Activated gamma-delta T cell treated with anti-CD3 and anti-CD28 coated beads, Interleukin-2, amount 50 U/mL, for 16 hours (primary cell): ENCODE data around the gene COQ8B.

ENCODE experiments used
- DNase-seq: peaks from one replicate; pipeline ENCODE4 v3.0.0-alpha.2; 2020; ENCODE audit warnings: low read depth

COQ8B gene

DNA sequence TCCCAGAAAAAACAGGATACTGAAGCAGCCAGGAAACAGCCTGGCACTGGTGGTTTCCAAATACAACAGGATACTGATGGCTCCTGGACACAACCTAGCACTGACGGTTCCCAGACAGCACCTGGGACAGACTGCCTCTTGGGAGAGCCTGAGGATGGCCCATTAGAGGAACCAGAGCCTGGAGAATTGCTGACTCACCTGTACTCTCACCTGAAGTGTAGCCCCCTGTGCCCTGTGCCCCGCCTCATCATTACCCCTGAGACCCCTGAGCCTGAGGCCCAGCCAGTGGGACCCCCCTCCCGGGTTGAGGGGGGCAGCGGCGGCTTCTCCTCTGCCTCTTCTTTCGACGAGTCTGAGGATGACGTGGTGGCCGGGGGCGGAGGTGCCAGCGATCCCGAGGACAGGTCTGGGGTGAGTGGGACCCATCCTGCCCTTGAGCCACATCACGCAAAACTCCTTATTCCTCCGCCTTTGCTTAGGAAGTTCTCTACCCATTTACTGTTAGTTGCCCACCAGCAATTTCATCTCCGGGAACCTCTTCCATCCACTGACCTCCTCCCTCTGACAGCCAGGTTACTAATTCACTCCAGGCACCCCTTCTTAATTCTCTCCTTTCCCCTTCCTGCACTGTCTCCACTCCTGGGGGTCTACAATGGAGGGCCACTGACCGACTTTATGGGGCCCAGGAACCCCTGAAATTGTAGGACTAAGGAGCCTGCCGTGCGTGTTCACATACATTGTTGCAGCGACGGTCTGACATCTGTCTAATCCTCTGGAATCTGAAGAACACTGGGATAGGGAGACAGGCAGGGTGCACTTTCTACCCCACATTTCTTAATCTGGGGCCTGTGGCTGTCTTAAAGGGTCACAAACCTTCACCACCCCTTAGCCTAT is 1.4 kb upstream of the COQ8B start:
- DNase-seq: no peak

DNA sequence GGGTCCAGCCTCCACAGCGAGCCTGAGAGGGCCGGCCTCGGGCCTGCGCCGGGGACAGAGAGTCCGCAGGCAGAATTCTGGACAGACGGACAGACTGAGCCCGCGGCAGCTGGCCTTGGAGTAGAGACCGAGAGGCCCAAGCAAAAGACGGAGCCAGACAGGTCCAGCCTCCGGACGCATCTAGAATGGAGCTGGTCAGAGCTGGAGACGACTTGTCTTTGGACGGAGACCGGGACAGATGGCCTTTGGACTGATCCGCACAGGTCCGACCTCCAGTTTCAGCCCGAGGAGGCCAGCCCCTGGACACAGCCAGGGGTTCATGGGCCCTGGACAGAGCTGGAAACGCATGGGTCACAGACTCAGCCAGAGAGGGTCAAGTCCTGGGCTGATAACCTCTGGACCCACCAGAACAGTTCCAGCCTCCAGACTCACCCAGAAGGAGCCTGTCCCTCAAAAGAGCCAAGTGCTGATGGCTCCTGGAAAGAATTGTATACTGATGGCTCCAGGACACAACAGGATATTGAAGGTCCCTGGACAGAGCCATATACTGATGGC is 716 bp upstream of the COQ8B start:
- no peak for DNase-seq

DNA sequence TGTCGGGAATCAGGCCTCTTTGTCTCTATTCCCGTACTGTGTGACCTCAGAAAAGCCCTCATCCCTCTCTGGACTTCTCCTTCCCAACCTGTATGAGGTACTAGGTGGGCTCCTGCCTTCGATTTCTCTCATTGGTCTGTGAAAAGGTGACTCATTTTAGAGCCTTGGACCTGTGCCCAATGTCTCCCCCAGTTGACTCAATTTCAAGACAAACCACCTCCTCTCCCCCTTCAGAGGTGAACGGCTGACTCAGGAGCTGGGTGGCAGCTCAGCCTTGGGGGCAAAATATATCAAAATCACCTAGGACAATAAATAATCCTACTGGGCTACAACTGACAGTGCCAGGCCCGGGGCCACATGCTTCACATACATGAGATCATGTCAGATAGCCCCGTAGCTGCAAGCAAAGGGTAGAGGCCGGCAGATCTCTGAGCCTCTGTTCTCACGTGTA is 630 bp downstream of the COQ8B start:
- DNase-seq: peak; percentile 70

DNA sequence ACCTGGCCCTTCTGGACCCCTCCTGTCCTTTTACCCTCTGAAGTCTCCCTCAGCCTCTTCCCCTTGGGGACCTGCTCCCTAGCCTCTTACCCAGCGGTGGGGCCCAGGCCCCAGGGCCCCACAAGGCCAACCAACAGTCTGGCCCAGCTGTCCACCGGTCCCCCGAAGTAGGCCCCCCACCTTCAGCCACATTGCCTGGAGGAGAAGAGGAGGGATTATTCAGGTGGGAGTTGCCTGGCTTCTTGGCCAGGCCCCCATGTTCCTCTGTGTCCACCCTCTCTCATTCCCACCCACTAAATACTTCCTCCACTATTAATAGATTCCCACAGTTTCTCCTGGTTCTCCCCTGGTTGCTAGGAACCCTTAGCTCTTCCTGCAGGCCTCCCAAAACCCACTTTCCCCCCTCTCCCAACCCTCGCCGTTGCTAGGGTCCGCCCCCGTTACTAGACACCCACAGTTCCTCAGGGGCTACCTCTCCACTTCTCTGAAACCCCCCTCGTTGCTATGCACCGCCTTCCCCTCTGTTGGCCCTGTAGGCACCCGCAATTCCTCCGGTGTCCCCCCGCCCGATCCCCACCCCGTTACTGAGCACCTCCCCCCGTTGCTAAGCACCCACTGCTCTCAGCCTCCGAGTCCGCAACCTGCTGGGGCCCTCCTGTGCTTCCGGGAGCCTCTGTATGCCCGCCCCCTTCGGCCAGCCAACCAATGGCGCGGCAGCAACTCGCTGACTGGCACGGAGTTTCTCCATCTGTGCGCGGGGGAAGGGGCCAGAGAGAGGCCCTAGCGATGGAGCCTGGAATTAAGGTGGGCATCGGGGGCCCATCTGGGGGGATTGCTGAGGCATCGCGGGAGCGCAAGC is 2.0 kb downstream of the COQ8B start:
- DNase-seq: peak; percentile 86

DNA sequence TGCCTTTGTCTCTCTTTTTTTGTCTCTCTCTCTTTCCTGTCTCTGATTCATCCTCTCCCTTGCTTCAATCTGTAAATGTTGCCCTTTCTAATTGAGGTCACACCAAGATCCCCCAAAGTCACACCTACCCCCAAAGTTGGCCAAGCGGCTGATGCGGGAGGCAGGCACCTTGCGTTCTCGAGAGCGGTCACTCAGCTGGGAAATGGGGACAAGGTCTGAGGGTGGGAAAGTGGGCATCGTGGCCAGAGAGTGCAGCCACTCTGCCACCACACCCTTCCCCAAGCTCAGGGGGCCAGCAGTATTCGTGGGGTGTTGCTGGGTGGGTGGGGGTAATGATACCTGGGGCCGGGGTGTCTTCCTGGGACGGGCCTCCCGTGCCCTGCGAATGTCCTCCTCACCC is 2.7 kb downstream of the COQ8B start:
- no peak for DNase-seq

DNA sequence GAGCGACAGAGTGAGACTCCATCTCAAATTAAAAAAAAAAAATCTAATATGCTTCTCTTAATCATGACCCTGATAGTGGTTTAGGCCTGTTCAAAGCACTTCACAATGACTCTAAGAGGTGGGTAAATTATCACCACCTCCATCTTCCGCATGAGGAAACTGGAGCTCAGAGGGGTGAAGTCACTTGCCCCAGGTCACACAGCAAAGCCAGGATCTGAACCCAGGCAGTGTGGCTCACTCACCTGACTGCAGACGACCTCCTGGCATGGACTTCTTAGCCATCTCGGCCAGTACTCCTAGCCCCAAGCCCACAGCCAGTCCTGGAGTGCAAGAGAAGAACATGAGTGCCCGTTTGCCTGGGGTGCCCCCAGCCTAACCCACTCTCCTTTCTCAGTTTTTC is 6.9 kb downstream of the COQ8B start:
- no peak for DNase-seq

DNA sequence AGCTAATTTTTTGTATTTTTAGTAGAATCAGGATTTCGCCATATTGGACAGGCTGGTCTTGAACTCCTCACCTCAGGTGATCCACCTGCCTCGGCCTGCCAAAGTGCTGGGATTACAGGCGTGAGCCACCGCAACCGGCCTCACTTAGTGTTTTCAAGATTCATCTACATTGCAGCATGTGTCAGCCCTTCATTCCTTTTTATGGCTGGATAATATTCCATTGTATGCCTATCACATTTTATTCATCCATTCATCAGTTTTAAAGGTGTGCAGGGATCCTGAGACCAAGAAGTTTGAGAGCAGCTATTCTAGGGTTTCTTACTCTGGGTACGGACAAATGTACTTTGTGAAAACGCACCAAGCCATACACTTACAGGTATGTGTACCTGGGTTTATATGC is 9.1 kb downstream of the COQ8B start:
- DNase-seq: no peak

DNA sequence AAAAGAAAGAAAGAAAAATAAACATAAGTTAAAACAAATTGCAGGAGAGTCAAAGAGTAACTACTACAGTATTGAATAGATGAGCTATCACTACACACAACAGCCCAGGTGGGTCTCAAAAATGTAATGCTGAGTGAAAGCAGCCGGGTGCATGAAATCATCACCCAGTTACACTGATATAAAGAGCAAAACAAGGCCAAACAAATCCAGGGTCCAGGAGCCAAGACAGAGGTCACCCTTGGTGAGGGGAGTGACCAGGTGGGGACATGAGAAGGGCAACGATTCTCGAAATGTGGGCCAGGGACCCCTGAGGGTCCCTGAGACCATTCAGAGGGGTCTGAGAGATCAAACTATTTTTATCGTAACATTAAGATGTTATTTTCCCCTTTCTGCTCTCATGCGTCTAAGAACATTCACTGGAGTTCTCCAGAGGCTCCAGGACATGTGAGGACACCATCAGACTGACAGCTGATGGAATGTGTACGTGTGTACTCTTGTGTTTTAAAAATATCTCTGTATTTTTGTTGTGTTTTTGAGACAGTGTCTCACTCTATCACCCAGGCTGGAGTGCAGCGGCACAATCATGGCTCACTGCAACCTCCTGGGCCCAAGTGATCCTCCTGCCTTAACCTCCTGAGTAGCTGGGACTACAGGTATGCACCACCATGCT is 10.6 kb downstream of the COQ8B start:
- no peak for DNase-seq

DNA sequence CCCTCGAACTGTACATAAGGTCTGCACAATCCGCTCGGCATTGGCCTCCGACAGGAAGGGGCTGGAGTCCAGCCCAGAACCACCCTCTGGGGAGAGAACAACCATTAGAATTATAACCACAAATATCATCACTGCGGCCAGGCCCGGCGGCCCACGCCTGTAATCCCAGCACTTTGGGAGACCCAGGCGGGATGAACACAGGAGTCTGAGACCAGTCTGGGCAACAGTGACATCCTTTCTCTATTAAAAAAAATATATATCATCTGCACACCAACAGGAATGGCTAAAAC is 11.4 kb downstream of the COQ8B start:
- no peak for DNase-seq

DNA sequence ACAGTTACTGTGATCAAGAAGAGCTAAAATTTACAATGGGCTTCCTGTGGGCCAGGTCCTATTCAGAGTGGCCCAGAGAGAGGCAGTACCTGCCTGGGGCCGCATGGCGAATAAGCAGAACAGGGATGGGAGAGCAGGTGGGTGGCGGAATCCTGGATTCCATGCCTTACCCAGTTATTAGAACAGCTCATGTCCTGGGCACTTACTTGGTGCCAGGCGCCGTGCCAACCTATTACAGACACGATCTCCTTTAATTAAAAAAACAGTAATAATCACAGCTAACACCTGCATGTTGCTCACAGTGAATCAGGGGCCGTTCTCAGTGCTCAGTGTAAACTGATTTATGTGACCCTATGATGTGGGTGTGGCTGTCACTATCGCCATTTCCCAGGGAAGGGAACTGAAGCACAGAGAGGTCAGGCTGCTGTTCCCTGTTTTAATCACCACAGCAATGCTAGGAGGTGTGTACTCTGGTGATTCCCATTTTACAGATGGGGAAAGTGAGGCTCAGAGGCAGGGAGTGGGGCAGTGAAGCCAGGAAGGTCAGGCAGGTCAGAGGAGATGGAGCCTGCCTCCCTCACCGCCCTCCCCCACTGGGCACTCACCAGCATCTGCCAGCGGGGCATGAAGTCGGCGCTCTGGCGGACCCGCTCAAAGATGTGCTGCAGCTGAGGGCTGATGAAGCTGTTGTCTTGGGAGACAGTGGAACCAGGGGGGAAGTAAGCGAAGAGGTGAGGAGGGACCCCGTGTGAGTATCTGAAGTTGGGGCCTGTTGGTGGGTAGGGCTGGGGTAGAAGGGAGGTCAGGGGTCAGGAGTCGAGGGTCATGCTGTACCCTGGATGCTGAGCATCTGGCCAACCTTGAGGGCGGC is 12.0 kb downstream of the COQ8B start:
- DNase-seq: no peak

DNA sequence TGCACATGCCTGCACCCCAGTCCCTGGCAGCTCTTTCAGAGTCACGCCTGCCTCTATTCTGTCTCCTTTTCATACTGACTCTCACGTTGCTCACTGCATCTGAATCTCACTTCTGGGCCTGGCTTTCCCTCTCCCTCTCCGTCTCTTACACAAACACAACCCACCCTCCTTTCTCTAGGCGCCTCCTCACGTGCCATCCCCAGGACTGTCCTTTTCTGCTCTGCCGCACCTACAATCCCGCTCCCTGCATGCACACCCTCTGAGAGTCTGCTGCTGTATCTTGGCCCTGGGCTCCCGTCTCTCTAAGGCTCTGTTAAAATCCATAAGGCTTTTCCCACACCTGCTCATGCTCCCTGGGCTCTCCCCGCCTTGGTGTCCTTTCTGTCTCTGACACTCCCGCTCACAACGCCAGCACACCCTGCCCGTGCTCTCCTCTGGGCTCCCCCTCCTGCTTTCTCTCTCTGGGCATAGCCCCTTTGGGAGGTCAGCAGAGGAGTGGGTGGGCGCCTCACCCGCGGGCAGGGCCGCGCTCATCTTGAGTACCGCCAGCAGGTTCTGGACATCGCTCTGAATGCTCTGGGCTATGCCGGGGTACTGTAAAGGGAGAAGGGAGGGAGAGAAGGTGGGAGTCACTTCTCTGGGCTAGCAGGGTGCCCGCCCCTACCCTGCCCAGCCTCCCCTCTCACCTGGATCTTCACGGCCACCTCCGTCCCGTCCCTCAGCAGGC is 13.5 kb downstream of the COQ8B start:
- no peak for DNase-seq

DNA sequence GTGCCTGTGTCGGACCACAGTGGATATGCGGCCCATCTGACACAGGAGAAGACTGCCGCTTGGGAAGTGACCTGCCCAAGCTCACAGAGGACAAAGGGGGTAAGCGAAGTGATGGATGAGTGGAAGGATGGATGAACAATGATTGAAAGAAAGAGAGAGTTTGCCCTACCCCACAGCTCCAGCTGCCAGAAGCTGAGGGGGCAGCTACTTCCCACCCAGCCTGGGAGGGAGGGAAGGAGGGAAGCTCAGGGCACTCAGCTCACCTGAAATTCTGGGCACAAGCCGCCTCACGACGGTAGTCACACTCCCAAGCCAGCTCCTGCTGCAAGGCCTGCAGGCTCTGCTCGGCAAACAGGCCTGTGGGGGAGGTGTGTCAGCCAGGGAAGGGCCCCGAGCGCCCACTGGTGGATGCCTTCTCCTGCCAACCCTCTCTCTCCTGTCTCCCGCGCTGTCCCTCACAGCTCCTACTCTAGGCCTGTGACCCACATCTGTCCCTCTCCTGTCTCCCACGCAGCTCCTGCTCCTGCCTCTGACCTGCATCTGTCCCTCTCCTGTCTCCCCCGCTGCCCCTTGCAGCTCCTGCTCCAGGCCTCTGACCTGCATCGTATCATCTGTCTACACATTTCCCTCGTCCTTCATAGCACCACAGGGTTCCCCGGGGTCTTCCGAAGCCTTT is 14.2 kb downstream of the COQ8B start:
- no peak for DNase-seq

DNA sequence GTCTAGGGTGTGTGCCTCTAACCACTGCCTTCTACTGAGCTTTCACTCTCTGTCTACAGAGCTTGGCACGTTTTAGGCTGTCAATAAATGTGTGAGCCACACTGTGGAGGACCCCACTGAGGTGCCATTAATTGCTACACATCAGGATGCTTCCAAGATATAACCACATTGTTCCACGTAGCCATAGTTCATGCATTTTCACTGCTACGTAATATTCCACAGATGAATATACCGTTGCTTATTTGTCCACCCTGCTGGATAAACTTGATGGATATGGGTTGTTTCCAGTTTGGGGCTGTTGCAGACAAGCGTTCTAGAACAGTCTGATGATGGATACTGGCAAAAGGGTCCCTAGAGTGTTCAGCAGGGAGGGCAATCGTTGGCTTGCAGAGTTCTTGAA is 14.9 kb downstream of the COQ8B start:
- no peak for DNase-seq

DNA sequence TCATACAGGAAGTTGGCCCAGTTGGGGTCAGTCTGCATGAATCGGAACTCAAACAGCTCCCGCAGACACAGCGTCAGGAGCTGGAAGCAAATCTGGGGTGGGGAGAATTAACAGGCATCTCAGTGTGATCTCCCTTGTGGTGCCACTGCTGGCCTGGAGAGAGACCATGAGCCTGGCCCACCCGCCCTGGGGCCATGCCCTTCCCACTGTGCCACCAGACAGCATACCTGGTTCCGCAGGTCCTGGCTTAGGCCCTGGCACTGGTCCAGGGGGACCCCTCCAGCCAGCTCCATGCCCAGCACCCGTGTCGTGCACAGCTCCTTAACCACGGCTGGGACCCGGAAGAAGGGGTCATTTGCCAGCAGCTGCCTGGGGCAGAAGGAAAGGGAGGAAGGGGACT is 16.6 kb downstream of the COQ8B start:
- DNase-seq: no peak

DNA sequence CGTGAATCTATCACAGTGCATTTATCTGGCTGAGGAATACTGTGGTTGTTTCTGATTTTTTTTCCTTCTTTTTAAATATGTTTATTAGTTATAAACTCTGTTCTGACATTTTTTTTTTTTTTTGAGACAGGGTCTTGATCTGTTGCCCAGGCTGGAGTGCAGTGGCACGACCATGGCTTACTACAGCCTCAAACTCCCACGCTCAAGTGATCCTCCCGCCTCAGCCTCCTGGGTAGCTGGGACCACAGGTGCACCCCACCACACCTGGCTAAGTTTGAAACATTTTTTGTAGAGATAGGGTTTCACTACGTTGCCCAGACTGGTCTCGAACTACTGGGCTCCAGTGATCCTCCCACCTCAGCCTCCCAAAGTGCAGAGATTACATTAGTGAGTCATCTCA is 19.7 kb downstream of the COQ8B start:
- DNase-seq: no peak

DNA sequence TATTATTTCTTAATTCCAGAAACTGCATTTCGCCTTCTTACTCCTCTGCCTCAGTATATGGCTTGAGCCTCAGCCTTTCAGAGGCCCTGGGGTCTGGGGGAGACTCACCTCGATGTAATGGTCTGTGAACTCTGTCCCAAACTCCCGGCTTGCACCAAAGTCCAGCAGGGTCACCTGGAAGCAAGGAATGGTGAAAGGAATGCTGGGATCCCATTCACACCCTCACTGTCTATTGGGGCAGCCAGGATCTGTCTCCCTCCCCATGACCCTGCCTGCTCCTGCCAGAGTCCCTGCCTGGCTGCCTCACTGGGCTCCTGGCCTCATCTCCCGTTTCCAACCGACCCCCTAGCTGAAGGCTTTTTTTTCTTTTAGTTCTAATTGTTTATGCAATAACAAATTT is 20.8 kb downstream of the COQ8B start:
- DNase-seq: no peak

DNA sequence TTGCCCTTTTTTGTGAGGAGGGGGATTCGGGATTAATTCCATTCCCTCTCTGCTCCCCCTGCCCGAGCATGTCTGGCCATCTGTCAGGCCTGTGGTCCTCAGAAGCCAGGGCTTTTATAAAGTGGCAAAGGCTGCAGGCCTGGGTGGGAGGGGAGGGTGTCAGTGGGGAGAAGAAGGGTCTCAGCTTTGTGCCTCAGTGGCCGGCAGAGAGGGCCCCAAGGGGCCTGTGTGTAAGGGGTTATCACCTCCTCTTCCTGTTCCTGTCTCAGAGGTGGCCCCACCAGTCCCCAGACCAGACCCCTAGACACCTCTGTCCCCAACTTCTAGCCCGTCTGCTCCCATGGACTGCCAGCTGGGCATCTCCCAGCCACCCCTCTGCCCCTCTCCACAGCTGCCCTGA is 22.8 kb downstream of the COQ8B start:
- no peak for DNase-seq

DNA sequence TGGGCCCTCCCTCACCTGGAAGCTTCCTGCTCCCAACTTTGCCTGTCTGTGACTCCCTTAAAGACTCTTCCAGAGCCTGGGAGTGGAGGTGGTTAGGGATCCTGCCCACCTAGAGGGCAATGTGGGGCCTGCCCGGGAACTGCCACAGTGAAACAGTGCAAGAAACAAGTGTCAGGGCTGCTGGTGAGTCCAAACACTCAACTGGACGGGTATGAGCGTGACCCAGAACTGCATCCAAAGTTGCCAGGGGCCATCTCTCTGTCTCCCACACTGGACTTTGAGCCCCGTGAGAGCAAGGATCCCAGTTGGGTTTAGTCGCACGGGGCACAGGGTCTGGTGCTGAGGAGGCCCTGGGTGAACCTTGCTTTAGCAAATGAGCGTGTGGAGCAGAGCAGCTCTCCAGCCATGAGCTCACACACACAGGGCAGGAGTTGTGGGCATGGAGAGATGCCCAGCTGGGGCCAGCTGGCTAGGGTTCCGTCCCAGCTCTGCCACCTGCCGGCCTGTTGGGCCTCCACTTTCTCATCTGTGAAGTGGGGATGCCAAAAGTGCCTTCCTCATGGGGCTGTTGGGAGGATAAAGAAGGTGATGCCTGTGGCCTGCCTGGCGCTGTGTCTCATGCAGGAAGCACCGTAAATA is 23.4 kb downstream of the COQ8B start:
- DNase-seq: no peak

DNA sequence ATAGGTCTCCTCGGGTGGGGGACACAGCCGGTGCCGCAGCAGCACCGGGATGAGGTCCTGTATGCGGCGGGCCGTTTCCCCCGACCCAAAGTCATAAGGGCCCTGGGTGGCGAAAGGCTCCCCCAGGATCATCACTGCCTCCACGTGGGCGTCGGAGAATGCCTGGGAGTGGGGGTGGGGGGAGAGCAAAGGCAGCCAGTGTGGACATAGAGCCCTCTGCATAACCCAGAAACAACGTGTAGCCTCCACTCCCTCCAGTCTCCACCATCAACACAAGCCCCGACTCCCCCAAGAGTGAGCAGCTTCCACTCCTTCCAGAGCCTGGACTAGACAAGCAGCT is 24.5 kb downstream of the COQ8B start:
- DNase-seq: no peak
